ENCODE data around the gene CNGB1. TPM values are rescaled to one million over a fixed set of nuclear protein-coding genes. Genes with fewer than 3 reads are reported as not detected.

The CNGB1 gene
- total RNA-seq, 1 experiment from 2014 or later = not detected

GRCh38 chr16:57888128-57888527 is 82.8 kb downstream of the CNGB1 start:
- Mint-ChIP-seq H3K27me3 (ENCODE audit: insufficient read depth, unreplicated experiment) (no peaks in the 10 kb centered on the region), H3K27ac (ENCODE audit: unreplicated experiment) (no peak overlapping the region), H3K36me3 (ENCODE audit: insufficient read depth, unreplicated experiment) (no peaks in the 10 kb centered on the region), H3K9me3 (ENCODE audit: unreplicated experiment) (no peaks in the 10 kb centered on the region), H3K4me1 (ENCODE audit: low read depth, unreplicated experiment) (peaks cover 13% of the 10 kb centered on the region), H3K4me3 (ENCODE audit: unreplicated experiment) (no peak overlapping the region)
- POLR2A ChIA-PET = no interaction called here
- H3K9me3 ChIP-seq = no peaks in the 10 kb centered on the region
- H3K27me3 ChIP-seq (replicated peaks; ENCODE audit: control insufficient read depth, insufficient read depth, low read length) = no peaks in the 10 kb centered on the region
- BruUV-seq (replicated peaks) = no TSS peak
- no peak for TF ChIP-seq CTCF (IDR thresholded peaks at IDR 0.05; ENCODE audit: insufficient read depth in 1 of 2, low read depth in 1 of 2, low read length in 1 of 2, severe bottlenecking in 1 of 2, unreplicated experiment in 1 of 2)
- peaks cover 7% of the 10 kb centered on the region for H3K4me1 ChIP-seq
- H3K4me3 ChIP-seq (ENCODE audit: low read depth, low read length) = no peak overlapping the region
- no peaks in the 10 kb centered on the region for H3K36me3 ChIP-seq (ENCODE audit: control insufficient read depth, insufficient read depth, low read length)
- intact Hi-C loops (cut with micrococcal nuclease; ENCODE audit: unreplicated experiment) = no loop called here
- CTCF ChIA-PET = no interaction called here
- DNase-seq = no peak

GRCh38 chr16:57887711-57888110 is 83.2 kb downstream of the CNGB1 start:
- no peak overlapping the region for H3K4me3 Mint-ChIP-seq (ENCODE audit: unreplicated experiment)
- no peak for DNase-seq
- no peaks in the 10 kb centered on the region for H3K36me3 Mint-ChIP-seq (ENCODE audit: insufficient read depth, unreplicated experiment)
- Histone ChIP-seq H3K9me3 (no peaks in the 10 kb centered on the region), H3K27me3 (replicated peaks; ENCODE audit: control insufficient read depth, insufficient read depth, low read length) (no peaks in the 10 kb centered on the region), H3K36me3 (ENCODE audit: control insufficient read depth, insufficient read depth, low read length) (no peaks in the 10 kb centered on the region), H3K4me1 (peaks cover 3% of the 10 kb centered on the region; the same call in 1 of the 2 replicates), H3K4me3 (ENCODE audit: low read depth, low read length) (no peak overlapping the region)
- H3K27ac Mint-ChIP-seq (ENCODE audit: unreplicated experiment) = no peak overlapping the region
- TF ChIP-seq CTCF (IDR thresholded peaks at IDR 0.05; ENCODE audit: insufficient read depth in 1 of 2, low read depth in 1 of 2, low read length in 1 of 2, severe bottlenecking in 1 of 2, unreplicated experiment in 1 of 2) = no peak
- ChIA-PET CTCF (no interaction called here), POLR2A (no interaction called here)
- BruUV-seq (replicated peaks) = no TSS peak
- intact Hi-C loops (cut with micrococcal nuclease; ENCODE audit: unreplicated experiment) = no loop called here
- H3K4me1 Mint-ChIP-seq (ENCODE audit: low read depth, unreplicated experiment) = peaks cover 10% of the 10 kb centered on the region
- H3K27me3 Mint-ChIP-seq (ENCODE audit: insufficient read depth, unreplicated experiment) = no peaks in the 10 kb centered on the region
- H3K9me3 Mint-ChIP-seq (ENCODE audit: unreplicated experiment) = no peaks in the 10 kb centered on the region

GRCh38 chr16:57886427-57886826 is 84.5 kb downstream of the CNGB1 start:
- no TSS peak for BruUV-seq (replicated peaks)
- intact Hi-C loops (cut with micrococcal nuclease; ENCODE audit: unreplicated experiment) = no loop called here
- no peak for TF ChIP-seq CTCF (IDR thresholded peaks at IDR 0.05; ENCODE audit: insufficient read depth in 1 of 2, low read depth in 1 of 2, low read length in 1 of 2, severe bottlenecking in 1 of 2, unreplicated experiment in 1 of 2)
- Histone ChIP-seq H3K9me3 (no peaks in the 10 kb centered on the region), H3K27me3 (replicated peaks; ENCODE audit: control insufficient read depth, insufficient read depth, low read length) (no peaks in the 10 kb centered on the region), H3K4me3 (ENCODE audit: low read depth, low read length) (no peak overlapping the region), H3K36me3 (ENCODE audit: control insufficient read depth, insufficient read depth, low read length) (no peaks in the 10 kb centered on the region), H3K4me1 (no peaks in the 10 kb centered on the region)
- Mint-ChIP-seq H3K9me3 (ENCODE audit: unreplicated experiment) (no peaks in the 10 kb centered on the region), H3K27me3 (ENCODE audit: insufficient read depth, unreplicated experiment) (no peaks in the 10 kb centered on the region), H3K36me3 (ENCODE audit: insufficient read depth, unreplicated experiment) (no peaks in the 10 kb centered on the region), H3K4me1 (ENCODE audit: low read depth, unreplicated experiment) (peaks cover 7% of the 10 kb centered on the region), H3K27ac (ENCODE audit: unreplicated experiment) (no peak overlapping the region), H3K4me3 (ENCODE audit: unreplicated experiment) (no peak overlapping the region)
- DNase-seq = no peak
- ChIA-PET CTCF (no interaction called here), POLR2A (no interaction called here)

All from Caco-2 (cell line).